GM12801 (cell line): ENCODE data around the gene EVI5L.

ENCODE experiments used
- TF ChIP-seq, protein P1 (sequence below): IDR thresholded peaks from one replicate; pipeline ENCODE4 v1.5.1; 2011; ENCODE audit warnings: control low read depth; ENCODE audit not compliant: insufficient read length; ENCODE audit errors: extremely low read depth

Gene EVI5L

DNA sequence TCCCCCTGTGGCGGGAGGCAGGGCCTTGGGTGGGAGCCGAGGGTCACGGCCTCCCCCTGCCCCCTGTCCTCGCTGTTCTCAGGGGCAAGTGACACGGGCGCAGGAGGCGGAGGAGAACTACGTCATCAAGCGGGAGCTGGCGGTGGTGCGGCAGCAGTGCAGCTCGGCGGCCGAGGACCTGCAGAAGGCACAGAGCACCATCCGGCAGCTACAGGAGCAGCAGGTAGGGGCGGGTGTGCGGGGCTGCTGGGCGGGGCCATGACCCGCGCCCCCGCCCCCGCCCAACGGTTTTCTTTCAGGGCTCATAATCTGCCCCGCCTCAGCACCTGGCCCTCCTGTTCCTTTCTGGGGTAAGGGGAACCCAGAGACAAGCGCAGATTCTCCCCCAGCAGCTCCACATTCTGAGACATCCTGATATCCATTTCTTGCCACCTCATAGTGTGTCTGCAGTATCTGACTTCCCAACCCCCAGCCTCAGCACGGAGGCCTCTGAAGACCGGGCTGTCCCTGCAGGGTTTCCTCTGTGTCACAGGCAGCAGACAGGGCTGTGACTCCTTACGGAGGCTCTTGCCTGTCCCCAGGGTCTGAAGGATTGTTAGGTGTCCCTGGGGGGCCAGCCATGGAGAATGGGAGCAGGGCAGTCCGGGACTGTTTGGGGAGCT lies 28.2 kb downstream of the EVI5L start:
- TF ChIP-seq, protein P1, sequence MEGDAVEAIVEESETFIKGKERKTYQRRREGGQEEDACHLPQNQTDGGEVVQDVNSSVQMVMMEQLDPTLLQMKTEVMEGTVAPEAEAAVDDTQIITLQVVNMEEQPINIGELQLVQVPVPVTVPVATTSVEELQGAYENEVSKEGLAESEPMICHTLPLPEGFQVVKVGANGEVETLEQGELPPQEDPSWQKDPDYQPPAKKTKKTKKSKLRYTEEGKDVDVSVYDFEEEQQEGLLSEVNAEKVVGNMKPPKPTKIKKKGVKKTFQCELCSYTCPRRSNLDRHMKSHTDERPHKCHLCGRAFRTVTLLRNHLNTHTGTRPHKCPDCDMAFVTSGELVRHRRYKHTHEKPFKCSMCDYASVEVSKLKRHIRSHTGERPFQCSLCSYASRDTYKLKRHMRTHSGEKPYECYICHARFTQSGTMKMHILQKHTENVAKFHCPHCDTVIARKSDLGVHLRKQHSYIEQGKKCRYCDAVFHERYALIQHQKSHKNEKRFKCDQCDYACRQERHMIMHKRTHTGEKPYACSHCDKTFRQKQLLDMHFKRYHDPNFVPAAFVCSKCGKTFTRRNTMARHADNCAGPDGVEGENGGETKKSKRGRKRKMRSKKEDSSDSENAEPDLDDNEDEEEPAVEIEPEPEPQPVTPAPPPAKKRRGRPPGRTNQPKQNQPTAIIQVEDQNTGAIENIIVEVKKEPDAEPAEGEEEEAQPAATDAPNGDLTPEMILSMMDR, result no peak

GRCh38 chr19:7859831-7860713 lies 30.1 kb downstream of the EVI5L start:
- TF ChIP-seq, protein P1, result no peak

- TF ChIP-seq, protein P1, result no peak
These were observed 30.9 kb downstream of the EVI5L start for GRCh38 chr19:7860714-7861618.

DNA sequence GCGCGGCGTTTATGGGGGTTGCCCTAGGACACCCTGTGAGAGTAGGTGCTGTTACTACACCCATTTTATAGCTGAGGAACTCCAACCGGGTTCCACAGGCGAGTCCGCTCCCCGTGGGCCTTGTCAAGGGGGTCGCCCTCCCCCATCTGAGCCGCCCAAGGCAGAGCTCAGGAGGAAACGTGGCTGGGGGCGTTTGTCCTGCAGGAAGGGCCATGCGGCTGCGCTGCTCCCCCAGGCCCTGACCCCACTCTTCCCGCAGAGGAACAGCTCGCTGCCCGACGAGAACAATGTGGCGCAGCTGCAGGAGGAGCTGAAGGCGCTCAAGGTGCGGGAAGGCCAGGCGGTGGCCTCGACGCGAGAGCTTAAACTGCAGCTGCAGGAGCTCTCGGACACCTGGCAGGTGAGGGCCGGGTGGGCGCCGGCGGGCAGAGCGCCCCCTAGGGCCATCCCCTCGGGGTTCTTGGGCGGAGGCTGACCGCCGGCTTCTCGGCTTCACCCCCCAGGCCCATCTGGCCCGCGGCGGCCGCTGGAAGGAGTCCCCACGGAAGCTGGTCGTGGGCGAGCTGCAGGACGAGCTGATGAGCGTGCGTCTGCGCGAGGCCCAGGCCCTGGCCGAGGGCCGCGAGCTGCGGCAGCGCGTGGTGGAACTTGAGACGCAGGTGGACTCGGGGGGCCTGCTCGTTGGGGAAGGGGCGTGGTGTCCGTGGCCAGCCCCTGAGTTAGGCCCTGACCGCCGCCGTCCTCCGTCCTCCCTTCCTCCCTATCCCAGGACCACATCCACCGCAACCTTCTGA lies 31.8 kb downstream of the EVI5L start:
- TF ChIP-seq, protein P1, result no peak

DNA sequence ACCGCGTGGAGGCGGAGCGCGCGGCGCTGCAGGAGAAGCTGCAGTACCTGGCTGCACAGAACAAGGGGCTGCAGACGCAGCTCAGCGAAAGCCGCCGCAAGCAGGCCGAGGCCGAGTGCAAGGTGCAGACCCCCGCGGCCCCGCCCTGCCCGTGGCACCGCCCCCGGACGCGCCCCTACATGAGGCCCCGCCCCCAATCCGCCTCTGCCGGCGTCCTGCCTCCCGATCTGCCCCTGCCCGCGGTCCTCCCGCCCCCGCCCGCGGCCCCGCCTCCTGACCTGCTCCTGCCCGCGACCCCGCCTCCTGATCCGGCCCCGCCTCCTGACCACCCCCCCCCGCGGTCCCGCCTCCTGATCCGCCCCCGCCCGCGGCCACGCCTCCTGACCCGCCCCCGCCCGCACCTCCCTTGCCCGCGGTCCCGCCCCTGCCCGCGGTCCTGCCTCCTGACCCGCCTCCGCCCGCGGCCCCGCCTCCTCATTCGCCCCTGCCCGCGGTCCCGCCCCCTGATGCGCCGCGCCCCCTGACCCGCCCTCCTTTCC lies 32.5 kb downstream of the EVI5L start:
- TF ChIP-seq, protein P1, result no peak

- TF ChIP-seq, protein P1, result no peak
These were observed 33.3 kb downstream of the EVI5L start for GRCh38 chr19:7863157-7863970.
